Measurements from ENCODE around the gene PIK3R5.
A peak's percentile ranks its signal among the peaks of the same experiment; 100 is the strongest.
"Not testable (repeated sequence)": the region's sequence is repeated elsewhere in the genome, so short reads cannot be mapped to it uniquely, and the experiment has no call there.

PIK3R5 gene

GRCh38 chr17:8965394-8966168 is at the start of gene PIK3R5:
Gene PIK3R5 (minus strand): TSS chr17:8965707. CDS start chr17:8911494, 54,213 bp downstream.
- DNase-seq: peak; percentile 87

GRCh38 chr17:9011001-9011400 is 45.5 kb upstream of the PIK3R5 start:
- no peak for DNase-seq

- DNase-seq: no peak
These were observed 44.2 kb upstream of the PIK3R5 start for GRCh38 chr17:9009737-9010136.

GRCh38 chr17:9009096-9009495 is 43.6 kb upstream of the PIK3R5 start:
- no peak for DNase-seq

GRCh38 chr17:9007052-9007714 is 41.7 kb upstream of the PIK3R5 start:
- no peak for DNase-seq

GRCh38 chr17:9006175-9006767 is 40.8 kb upstream of the PIK3R5 start:
- no peak for DNase-seq

- no peak for DNase-seq
These were observed 39.4 kb upstream of the PIK3R5 start for GRCh38 chr17:9004961-9005285.

- no peak for DNase-seq
These were observed 38.8 kb upstream of the PIK3R5 start for GRCh38 chr17:9004132-9004960.

GRCh38 chr17:9003355-9004131 is 38.0 kb upstream of the PIK3R5 start:
- DNase-seq: no peak

- peak; percentile 21 for DNase-seq
These were observed 37.3 kb upstream of the PIK3R5 start for GRCh38 chr17:9002606-9003354.

- no peak for DNase-seq
These were observed 36.7 kb upstream of the PIK3R5 start for GRCh38 chr17:9002227-9002605.

- no peak for DNase-seq
These were observed 36.1 kb upstream of the PIK3R5 start for GRCh38 chr17:9001559-9001958.

- peak; percentile 76 for DNase-seq
These were observed 32.6 kb upstream of the PIK3R5 start for GRCh38 chr17:8997994-8998628.

- no peak for DNase-seq
These were observed 30.2 kb upstream of the PIK3R5 start for GRCh38 chr17:8995711-8996110.

- DNase-seq: peak; percentile 18
These were observed 28.8 kb upstream of the PIK3R5 start for GRCh38 chr17:8994319-8994718.

- peak; percentile 46 for DNase-seq
These were observed 26.2 kb upstream of the PIK3R5 start for GRCh38 chr17:8991514-8992285.

GRCh38 chr17:8988263-8988935 is 22.9 kb upstream of the PIK3R5 start:
- DNase-seq: not testable (repeated sequence)

- DNase-seq: no peak
These were observed 20.8 kb upstream of the PIK3R5 start for GRCh38 chr17:8986295-8986694.

- peak; percentile 29 for DNase-seq
These were observed 19.7 kb upstream of the PIK3R5 start for GRCh38 chr17:8985054-8985701.
